Measurements from ENCODE around the gene ANKRD39. TPM values are rescaled to one million over a fixed set of nuclear protein-coding genes. Genes with fewer than 3 reads are reported as not detected.
"Not testable (repeated sequence)": the region's sequence is repeated elsewhere in the genome, so short reads cannot be mapped to it uniquely, and the experiment has no call there.

ANKRD39 gene
- total RNA-seq, 1 donor = 5.1 TPM

- TF ChIP-seq CTCF (IDR thresholded peaks at IDR 0.05; ENCODE audit: extremely low read depth, low read depth, low read length) = no peak
- no peak overlapping the region for H2AFZ ChIP-seq (ENCODE audit: low read length)
- H3K9me3 ChIP-seq (ENCODE audit: low read depth, low read length) = no peaks in the 10 kb centered on the region
- peaks cover 39% of the 10 kb centered on the region for H3K79me2 ChIP-seq (ENCODE audit: insufficient read depth, low read length)
- H3K27ac ChIP-seq (ENCODE audit: low read depth, low read length) = no peak overlapping the region
- H3K36me3 ChIP-seq (ENCODE audit: insufficient read depth, low read length) = peaks cover 51% of the 10 kb centered on the region
- peaks cover 51% of the 10 kb centered on the region for H4K20me1 ChIP-seq (ENCODE audit: insufficient read depth, low read length)
- peak; percentile 79 for DNase-seq (ENCODE audit: insufficient read length, low spot score, missing footprints)
- H3K4me3 ChIP-seq (ENCODE audit: insufficient read depth, low read length) = no peak overlapping the region
- H3K4me2 ChIP-seq (ENCODE audit: insufficient read depth, low read length) = no peak overlapping the region
- no peaks in the 10 kb centered on the region for H3K27me3 ChIP-seq (ENCODE audit: insufficient read depth, low read length)
- H3K4me1 ChIP-seq (ENCODE audit: insufficient read depth, low read length) = peaks cover 15% of the 10 kb centered on the region
Observed at GRCh38 chr2:96866149-96866548, 8.3 kb upstream of the ANKRD39 start.

- Histone ChIP-seq H2AFZ (ENCODE audit: low read length) (no peak overlapping the region), H3K36me3 (ENCODE audit: insufficient read depth, low read length) (peaks cover 56% of the 10 kb centered on the region), H3K79me2 (ENCODE audit: insufficient read depth, low read length) (peaks cover 39% of the 10 kb centered on the region), H3K27ac (ENCODE audit: low read depth, low read length) (no peak overlapping the region), H3K9me3 (ENCODE audit: low read depth, low read length) (no peaks in the 10 kb centered on the region), H3K4me2 (ENCODE audit: insufficient read depth, low read length) (no peak overlapping the region), H3K4me3 (ENCODE audit: insufficient read depth, low read length) (no peak overlapping the region), H3K27me3 (ENCODE audit: insufficient read depth, low read length) (no peaks in the 10 kb centered on the region), H3K4me1 (ENCODE audit: insufficient read depth, low read length) (peaks cover 11% of the 10 kb centered on the region), H4K20me1 (ENCODE audit: insufficient read depth, low read length) (peaks cover 52% of the 10 kb centered on the region)
- no peak for TF ChIP-seq CTCF (IDR thresholded peaks at IDR 0.05; ENCODE audit: extremely low read depth, low read depth, low read length)
- DNase-seq (ENCODE audit: insufficient read length, low spot score, missing footprints) = no peak
Observed at GRCh38 chr2:96865654-96866053, 7.8 kb upstream of the ANKRD39 start.

GRCh38 chr2:96864343-96865091, 6.7 kb upstream of the ANKRD39 start:
- Histone ChIP-seq H3K9me3 (ENCODE audit: low read depth, low read length) (no peaks in the 10 kb centered on the region), H3K4me3 (ENCODE audit: insufficient read depth, low read length) (no peak overlapping the region), H3K4me2 (ENCODE audit: insufficient read depth, low read length) (no peak overlapping the region), H3K27me3 (ENCODE audit: insufficient read depth, low read length) (no peaks in the 10 kb centered on the region), H2AFZ (ENCODE audit: low read length) (no peak overlapping the region), H3K4me1 (ENCODE audit: insufficient read depth, low read length) (peaks cover 8% of the 10 kb centered on the region), H3K36me3 (ENCODE audit: insufficient read depth, low read length) (peaks cover 63% of the 10 kb centered on the region), H3K79me2 (ENCODE audit: insufficient read depth, low read length) (peaks cover 39% of the 10 kb centered on the region), H4K20me1 (ENCODE audit: insufficient read depth, low read length) (peaks cover 54% of the 10 kb centered on the region), H3K27ac (ENCODE audit: low read depth, low read length) (no peak overlapping the region)
- no peak for TF ChIP-seq CTCF (IDR thresholded peaks at IDR 0.05; ENCODE audit: extremely low read depth, low read depth, low read length)
- peak; percentile 61 for DNase-seq (ENCODE audit: insufficient read length, low spot score, missing footprints)

GRCh38 chr2:96863575-96864342, 5.9 kb upstream of the ANKRD39 start:
- H3K4me1 ChIP-seq (ENCODE audit: insufficient read depth, low read length) = peaks cover 15% of the 10 kb centered on the region
- H4K20me1 ChIP-seq (ENCODE audit: insufficient read depth, low read length) = peaks cover 58% of the 10 kb centered on the region
- no peak overlapping the region for H2AFZ ChIP-seq (ENCODE audit: low read length)
- peaks cover 39% of the 10 kb centered on the region for H3K79me2 ChIP-seq (ENCODE audit: insufficient read depth, low read length)
- no peak overlapping the region for H3K27ac ChIP-seq (ENCODE audit: low read depth, low read length)
- H3K4me3 ChIP-seq (ENCODE audit: insufficient read depth, low read length) = no peak overlapping the region
- no peaks in the 10 kb centered on the region for H3K9me3 ChIP-seq (ENCODE audit: low read depth, low read length)
- peaks cover 63% of the 10 kb centered on the region for H3K36me3 ChIP-seq (ENCODE audit: insufficient read depth, low read length)
- no peaks in the 10 kb centered on the region for H3K27me3 ChIP-seq (ENCODE audit: insufficient read depth, low read length)
- H3K4me2 ChIP-seq (ENCODE audit: insufficient read depth, low read length) = no peak overlapping the region
- peak; percentile 66 for DNase-seq (ENCODE audit: insufficient read length, low spot score, missing footprints)
- no peak for TF ChIP-seq CTCF (IDR thresholded peaks at IDR 0.05; ENCODE audit: extremely low read depth, low read depth, low read length)

- Histone ChIP-seq H3K36me3 (ENCODE audit: insufficient read depth, low read length) (peaks cover 63% of the 10 kb centered on the region), H3K4me1 (ENCODE audit: insufficient read depth, low read length) (peaks cover 18% of the 10 kb centered on the region), H3K79me2 (ENCODE audit: insufficient read depth, low read length) (peaks cover 32% of the 10 kb centered on the region), H4K20me1 (ENCODE audit: insufficient read depth, low read length) (peaks cover 56% of the 10 kb centered on the region)
- not testable (repeated sequence) for H3K9me3 ChIP-seq (ENCODE audit: low read depth, low read length); H3K4me2 ChIP-seq (ENCODE audit: insufficient read depth, low read length); H3K27me3 ChIP-seq (ENCODE audit: insufficient read depth, low read length); H2AFZ ChIP-seq (ENCODE audit: low read length); H3K27ac ChIP-seq (ENCODE audit: low read depth, low read length); H3K4me3 ChIP-seq (ENCODE audit: insufficient read depth, low read length)
- DNase-seq (ENCODE audit: insufficient read length, low spot score, missing footprints) = peak; percentile 68
Observed at GRCh38 chr2:96863056-96863455, 5.2 kb upstream of the ANKRD39 start.

Data from osteoblast (primary cell).